A673 (cell line): Measurements from ENCODE around the gene RAMP1.

ENCODE experiments used
- CTCF ChIP-seq: fragments of 300-800, 200-600 bp; sonication (generic); conservative IDR thresholded peaks from 2 replicates; pipeline ENCODE4 v1.5.1; 2017; ENCODE audit warnings: low read depth, mild to moderate bottlenecking, antibody characterized with exemption, low read length, moderate library complexity, mixed read lengths
- EZH2 ChIP-seq: fragments of 200-600 bp; sonication (generic); IDR thresholded peaks from 2 replicates; pipeline ENCODE4 v1.6.1; 2017; ENCODE audit warnings: borderline replicate concordance, low read depth, mild to moderate bottlenecking, mixed read lengths, antibody characterized with exemption, low read length; ENCODE audit not compliant: poor library complexity, severe bottlenecking

GRCh38 chr2:237865623-237866041, 6.2 kb downstream of the RAMP1 start:
- TF ChIP-seq CTCF (0 out of 2 replicates have a peak, but pooled peaks have one; percentile 17), EZH2 (no peak)
